Measurements from ENCODE around the gene METTL14. TPM values are rescaled to one million over a fixed set of nuclear protein-coding genes. Genes with fewer than 3 reads are reported as not detected.

The METTL14 gene
- total and polyA plus RNA-seq, 2 donors (not counting 1 experiment from before 2014, with no cell fraction given): 8.0 to 74.8 TPM

- no peaks in the 10 kb centered on the region for H3K4me1 Mint-ChIP-seq
- POLR2A ChIA-PET: no interaction called here
- peaks cover 7 to 11% of the 10 kb centered on the region in 2 experiments for H3K36me3 ChIP-seq (replicated peaks in 1 of 2; ENCODE audit: control extremely low read depth in 1 of 2, control insufficient read depth in 1 of 2, extremely low read depth in 1 of 2, insufficient read depth in 2 of 2, low read length in 1 of 2)
Measured at GRCh38 chr4:118732591-118733330, 47.6 kb downstream of the METTL14 start.

More at GRCh38 chr4:118732591-118733330, 47.6 kb downstream of the METTL14 start:
- 100% methylated on average over 1 of the region's 3 CpGs for WGBS (ENCODE audit: insufficient coverage)
- H3K79me2 ChIP-seq (ENCODE audit: control insufficient read depth, insufficient read depth, low read length): no peaks in the 10 kb centered on the region
- no peak for DNase-seq
- intact Hi-C loops (cut with micrococcal nuclease): no loop called here
- H3K27ac Mint-ChIP-seq: no peak overlapping the region
- no peaks in the 10 kb centered on the region for H3K4me1 ChIP-seq (ENCODE audit: control insufficient read depth in 2 of 2, insufficient read depth in 2 of 2, low read length in 2 of 2)
- no peaks in the 10 kb centered on the region for H3K9me3 ChIP-seq (ENCODE audit: control extremely low read depth in 1 of 3, control insufficient read depth in 2 of 3, insufficient read depth in 1 of 3, low read length in 2 of 3)
- H3K4me2 ChIP-seq (replicated peaks; ENCODE audit: low read depth, low read length, poor library complexity, severe bottlenecking): no peak overlapping the region
- no peaks in the 10 kb centered on the region for H3K27me3 Mint-ChIP-seq
- H2AFZ ChIP-seq (ENCODE audit: insufficient read depth, low read depth, low read length, poor library complexity, severe bottlenecking): no peak overlapping the region
- no peaks in the 10 kb centered on the region for H4K20me1 ChIP-seq (ENCODE audit: control insufficient read depth, insufficient read depth, low read length, poor library complexity, severe bottlenecking)
- CTCF ChIA-PET: no interaction called here
- H3K4me3 Mint-ChIP-seq: no peak overlapping the region
- TF ChIP-seq EZH2 (IDR thresholded peaks at IDR 0.05; ENCODE audit: borderline replicate concordance, insufficient read depth, low read depth, low read length, poor library complexity, severe bottlenecking) (no peak), CTCF (IDR thresholded peaks at IDR 0.05) (no peak)
- no peak overlapping the region for H3K9ac ChIP-seq (ENCODE audit: low read length)
- no peak for ATAC-seq (ENCODE audit: low read depth)
- no peaks in the 10 kb centered on the region for H3K9me3 Mint-ChIP-seq (ENCODE audit: insufficient read depth)
- H3K27me3 ChIP-seq (replicated peaks in 1 of 4; ENCODE audit: control extremely low read depth in 1 of 4, control insufficient read depth in 3 of 4, insufficient read depth in 4 of 4, low read length in 3 of 4): no peaks in the 10 kb centered on the region
- no peak overlapping the region for H3K27ac ChIP-seq (ENCODE audit: low read length in 2 of 2)
- H3K4me3 ChIP-seq (ENCODE audit: control extremely low read depth in 1 of 5, extremely low read depth in 1 of 5, insufficient read depth in 1 of 5, low read depth in 2 of 5, low read length in 4 of 5): no peak overlapping the region

Measured in B cell (primary cell).